GM19043 (cell line): Measurements from ENCODE around the gene SAP130.

Experiments
- ATAC-seq: cut with Tn5 transposase; IDR thresholded peaks from one replicate; pipeline ENCODE4 v1.9.1; 2021; ENCODE audit warnings: low read depth; ENCODE audit not compliant: unreplicated experiment

SAP130 gene

GRCh38 chr2:128027801-128028667 lies at the start of gene SAP130:
Gene SAP130 (minus strand): TSS chr2:128028059. CDS start chr2:128026292, 1,767 bp downstream.
- peak; percentile 77 for ATAC-seq

GRCh38 chr2:128076461-128077106 lies 48.7 kb upstream of the SAP130 start:
- no peak for ATAC-seq

DNA sequence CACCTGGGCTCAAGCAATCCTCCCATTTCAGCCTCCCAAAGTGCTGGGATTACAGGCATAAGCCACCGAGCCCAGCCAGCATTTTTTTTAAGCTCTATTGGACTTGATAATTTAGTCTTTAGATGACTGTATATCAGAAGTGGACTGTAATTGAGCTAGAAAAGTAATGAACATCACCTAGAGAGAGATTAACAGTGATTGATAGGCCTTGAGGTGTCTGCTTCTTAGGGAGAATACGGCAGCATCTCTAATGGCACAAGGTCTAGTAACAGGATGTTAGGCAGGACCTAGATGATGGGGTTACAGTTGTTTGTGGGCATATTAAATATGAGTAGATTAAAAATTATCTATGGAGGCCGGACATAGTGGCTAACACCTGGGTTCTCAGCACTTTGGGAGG lies 45.4 kb upstream of the SAP130 start:
- no peak for ATAC-seq

GRCh38 chr2:128069769-128070168 lies 41.9 kb upstream of the SAP130 start:
- ATAC-seq, result no peak

- ATAC-seq, result no peak
Observed at GRCh38 chr2:128064353-128064752, 36.5 kb upstream of the SAP130 start.

GRCh38 chr2:128062571-128062970 lies 34.7 kb upstream of the SAP130 start:
- no peak for ATAC-seq

DNA sequence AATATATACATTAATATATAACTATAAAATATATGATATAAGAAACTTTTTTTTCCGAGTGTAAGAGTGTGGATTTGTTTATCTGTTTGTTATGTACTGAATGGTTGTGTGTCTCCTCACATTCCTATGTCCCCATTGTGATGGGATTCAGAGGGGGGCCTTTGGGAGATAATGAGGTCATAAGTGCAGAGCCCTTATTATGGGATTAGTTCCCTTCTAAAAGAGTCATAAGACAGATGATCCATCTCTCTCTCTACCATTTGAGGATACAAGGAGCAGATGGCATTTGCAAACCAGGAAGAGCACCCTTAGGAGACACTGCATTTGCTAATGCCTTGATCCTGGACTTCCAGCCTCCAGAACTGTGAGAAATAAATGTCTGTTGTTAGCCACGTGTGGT lies 30.3 kb upstream of the SAP130 start:
- no peak for ATAC-seq

- no peak for ATAC-seq
Observed at GRCh38 chr2:128057334-128057733, 29.5 kb upstream of the SAP130 start.

DNA sequence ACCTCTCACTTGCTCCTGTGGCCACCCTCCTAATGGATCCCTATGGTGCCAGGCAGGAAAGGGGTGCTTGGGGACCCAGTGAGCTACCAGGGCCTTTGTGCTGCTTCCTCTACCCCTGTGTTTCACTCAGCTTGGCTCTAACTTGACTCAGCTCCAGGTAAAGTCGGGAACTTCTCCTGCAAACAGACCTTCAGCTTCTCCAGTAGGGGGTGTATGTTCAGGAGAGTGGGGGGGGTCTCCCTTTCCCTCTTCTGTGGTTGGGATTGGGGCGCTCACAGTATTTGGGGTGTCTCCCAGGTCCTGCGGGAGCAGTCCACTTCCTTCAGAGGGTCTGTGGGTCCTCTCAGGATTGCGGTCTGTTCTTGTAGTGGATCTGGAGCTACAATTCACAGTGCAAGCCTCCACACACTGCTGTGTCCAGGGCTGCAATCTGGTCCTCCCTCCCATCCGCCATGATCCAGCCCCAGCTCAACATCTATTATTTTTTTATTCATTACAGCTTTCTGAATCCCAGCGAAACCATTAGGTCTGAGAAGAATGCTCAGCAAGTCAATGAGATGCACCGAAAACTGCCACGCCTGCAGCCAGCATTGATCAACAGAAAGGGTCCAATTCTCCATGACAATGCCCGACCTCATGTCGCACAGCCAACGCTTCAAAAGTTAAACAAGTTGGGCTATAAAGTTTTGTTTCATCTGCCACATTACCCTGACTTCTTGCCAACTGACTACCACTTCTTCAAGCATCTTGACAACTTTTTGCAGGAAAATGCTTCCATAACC lies 26.4 kb upstream of the SAP130 start:
- ATAC-seq, result no peak

DNA sequence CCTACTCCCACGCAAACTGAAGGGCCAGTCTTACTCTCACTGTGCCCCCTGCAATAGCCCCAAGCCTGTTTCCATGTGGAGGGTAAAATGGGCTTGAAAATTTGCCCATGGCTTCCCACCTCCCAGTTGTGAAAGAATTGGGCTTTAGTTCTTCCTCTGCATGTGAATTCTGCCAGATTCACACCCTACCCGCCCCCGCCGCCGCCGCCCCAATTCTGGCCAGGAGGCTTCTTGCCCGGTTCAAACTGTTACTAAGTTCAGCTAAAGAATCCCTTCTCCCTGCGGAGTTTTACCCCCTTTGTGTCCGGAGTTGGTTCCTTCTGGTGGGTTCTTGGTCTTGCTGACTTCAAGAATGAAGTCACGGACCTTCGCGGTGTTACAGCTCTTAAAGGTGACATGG lies 25.5 kb upstream of the SAP130 start:
- no peak for ATAC-seq

- ATAC-seq, result no peak
Observed at GRCh38 chr2:128043041-128043440, 15.2 kb upstream of the SAP130 start.

GRCh38 chr2:128041561-128041960 lies 13.7 kb upstream of the SAP130 start:
- ATAC-seq, result no peak

DNA sequence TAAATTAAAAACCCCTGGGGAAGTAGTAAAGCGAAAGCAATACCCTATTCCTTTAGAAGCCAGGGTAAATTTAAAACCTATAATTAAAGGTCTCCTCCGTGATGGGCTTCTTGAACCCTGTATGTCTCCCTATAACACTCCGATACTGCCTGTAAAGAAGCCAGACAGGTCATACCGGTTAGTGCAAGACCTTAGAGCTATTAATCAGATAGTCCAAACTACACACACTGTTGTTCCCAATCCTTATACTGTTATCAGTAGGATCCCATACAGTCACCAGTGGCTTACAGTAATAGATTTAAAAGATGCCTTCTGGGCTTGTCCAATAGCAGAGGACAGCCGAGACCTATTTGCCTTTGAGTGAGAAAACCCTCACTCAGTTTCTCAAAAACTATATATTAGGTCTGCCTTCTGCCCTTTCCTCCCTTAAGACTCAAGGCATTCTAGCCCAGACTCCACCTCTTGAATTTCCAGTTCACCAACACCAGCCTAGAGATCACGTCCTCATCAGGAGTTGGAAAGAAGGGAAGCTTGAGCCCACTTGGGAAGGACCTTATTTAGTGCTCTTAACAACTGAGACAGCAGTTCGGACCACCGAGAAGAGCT lies 12.4 kb upstream of the SAP130 start:
- ATAC-seq, result no peak

GRCh38 chr2:128039535-128039934 lies 11.7 kb upstream of the SAP130 start:
- ATAC-seq, result no peak

DNA sequence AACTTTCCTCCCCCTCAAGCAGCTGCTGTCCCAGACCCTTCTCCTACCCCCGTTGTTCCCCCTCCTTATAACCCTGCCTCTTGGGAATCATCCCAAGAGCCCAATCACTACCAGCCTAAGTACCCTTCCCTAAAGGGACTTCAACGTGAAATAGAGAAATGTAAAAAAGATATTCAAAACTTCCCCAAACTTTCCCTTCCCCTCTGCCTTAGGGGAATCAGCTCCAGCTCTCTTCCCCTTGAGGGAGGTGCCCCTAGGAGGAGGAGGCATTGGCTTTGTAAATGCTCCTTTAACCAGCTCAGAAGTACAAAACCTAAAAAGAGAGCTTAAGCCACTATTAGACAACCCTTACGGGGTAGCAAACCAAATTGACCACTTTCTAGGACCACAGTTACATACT lies 10.6 kb upstream of the SAP130 start:
- no peak for ATAC-seq

GRCh38 chr2:128037649-128038048 lies 9.8 kb upstream of the SAP130 start:
- no peak for ATAC-seq

- ATAC-seq, result no peak
Observed at GRCh38 chr2:128036748-128037607, 9.1 kb upstream of the SAP130 start.

GRCh38 chr2:128032092-128032491 lies 4.2 kb upstream of the SAP130 start:
- ATAC-seq, result no peak

DNA sequence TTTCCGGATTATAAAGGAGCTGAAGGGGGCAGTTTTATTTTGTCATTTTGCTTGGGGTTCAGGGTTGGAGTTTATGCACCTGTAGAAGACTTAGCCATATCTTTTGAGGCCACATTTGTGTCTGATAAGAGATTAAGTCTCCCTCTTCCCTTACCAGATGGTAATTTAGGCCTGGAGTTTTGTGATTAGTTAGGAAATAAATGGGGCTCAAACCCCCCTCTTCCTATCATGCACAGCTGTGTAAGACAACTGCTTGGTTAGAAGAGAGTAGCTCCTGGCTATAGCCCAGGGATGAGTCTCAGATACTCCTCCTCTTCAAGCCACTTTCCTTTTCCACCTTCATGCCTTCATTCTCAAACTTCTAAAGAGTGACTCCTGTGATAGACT lies 802 bp upstream of the SAP130 start:
- ATAC-seq, result no peak

GRCh38 chr2:128027278-128027800 lies 520 bp downstream of the SAP130 start:
- peak; percentile 71 for ATAC-seq
